IPS-15b (cell line): ENCODE data around the gene TRAPPC14.
"Not testable (repeated sequence)": the region's sequence is repeated elsewhere in the genome, so short reads cannot be mapped to it uniquely, and the experiment has no call there.

Experiments
- H3K27me3 ChIP-seq: one replicate; pipeline ENCODE4 v1.6.1; 2013; ENCODE audit warnings: low read length; ENCODE audit not compliant: control insufficient read depth, insufficient read depth
- H3K36me3 ChIP-seq: one replicate; pipeline ENCODE4 v1.6.1; 2013; ENCODE audit warnings: low read length; ENCODE audit not compliant: control insufficient read depth, insufficient read depth
- H3K4me1 ChIP-seq: one replicate; pipeline ENCODE4 v1.6.1; 2013; ENCODE audit warnings: mild to moderate bottlenecking, low read length; ENCODE audit not compliant: control insufficient read depth, insufficient read depth
- H3K4me3 ChIP-seq: one replicate; pipeline ENCODE4 v1.5.1; 2013; ENCODE audit warnings: low read depth, low read length
- H3K9ac ChIP-seq: one replicate; pipeline ENCODE4 v1.6.1; 2013; ENCODE audit warnings: low read depth, mild to moderate bottlenecking, low read length
- H3K9me3 ChIP-seq: one replicate; pipeline ENCODE4 v1.6.1; 2013; ENCODE audit warnings: mild to moderate bottlenecking, low read length; ENCODE audit not compliant: control insufficient read depth, insufficient read depth

TRAPPC14 gene, protein sequence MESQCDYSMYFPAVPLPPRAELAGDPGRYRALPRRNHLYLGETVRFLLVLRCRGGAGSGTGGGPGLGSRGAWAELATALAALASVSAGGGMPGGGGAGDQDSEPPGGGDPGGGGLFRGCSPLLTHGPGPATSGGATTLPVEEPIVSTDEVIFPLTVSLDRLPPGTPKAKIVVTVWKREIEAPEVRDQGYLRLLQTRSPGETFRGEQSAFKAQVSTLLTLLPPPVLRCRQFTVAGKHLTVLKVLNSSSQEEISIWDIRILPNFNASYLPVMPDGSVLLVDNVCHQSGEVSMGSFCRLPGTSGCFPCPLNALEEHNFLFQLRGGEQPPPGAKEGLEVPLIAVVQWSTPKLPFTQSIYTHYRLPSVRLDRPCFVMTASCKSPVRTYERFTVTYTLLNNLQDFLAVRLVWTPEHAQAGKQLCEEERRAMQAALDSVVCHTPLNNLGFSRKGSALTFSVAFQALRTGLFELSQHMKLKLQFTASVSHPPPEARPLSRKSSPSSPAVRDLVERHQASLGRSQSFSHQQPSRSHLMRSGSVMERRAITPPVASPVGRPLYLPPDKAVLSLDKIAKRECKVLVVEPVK

DNA sequence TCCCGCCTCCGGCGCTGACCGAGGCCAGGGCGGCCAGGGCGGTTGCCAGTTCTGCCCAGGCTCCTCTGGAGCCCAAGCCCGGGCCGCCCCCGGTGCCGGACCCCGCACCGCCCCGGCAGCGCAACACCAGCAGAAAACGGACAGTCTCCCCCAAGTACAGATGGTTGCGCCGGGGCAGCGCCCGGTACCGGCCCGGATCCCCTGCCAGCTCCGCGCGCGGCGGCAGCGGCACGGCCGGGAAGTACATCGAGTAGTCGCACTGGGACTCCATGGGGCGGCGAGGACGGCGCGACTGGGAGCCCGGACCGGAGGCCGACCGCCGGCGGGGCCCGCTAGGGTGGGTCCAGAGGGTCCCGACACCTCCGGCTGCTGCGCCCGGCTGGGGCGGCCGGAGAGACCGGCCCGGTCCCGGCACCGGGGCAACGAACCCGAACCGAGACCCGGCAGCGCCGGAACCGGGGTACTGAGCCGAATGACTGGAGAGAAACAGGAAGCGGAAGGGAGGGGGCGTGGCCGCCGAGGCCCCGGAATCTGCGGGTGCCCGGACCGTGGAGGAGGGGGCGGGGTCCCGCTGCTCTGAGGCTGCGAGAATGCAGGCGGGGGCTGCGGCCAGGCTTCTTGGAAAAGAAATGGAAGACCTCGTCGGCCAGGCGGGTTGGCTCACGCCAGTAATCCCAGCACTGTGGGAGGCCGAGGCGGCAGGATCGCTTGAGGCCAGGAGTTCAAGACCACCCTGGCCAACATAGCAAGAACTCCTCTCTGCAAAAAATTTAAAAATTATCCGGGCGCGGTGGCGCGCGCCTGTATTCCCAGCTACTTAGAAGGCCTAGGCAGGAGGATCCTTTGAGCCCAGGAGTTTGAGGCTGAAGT is at the start of gene TRAPPC14:
TSS of gene TRAPPC14 (minus strand) at position 495 of the 870 bp plus-strand sequence. CDS start at position 271, 224 bp downstream.
- Histone ChIP-seq H3K36me3 (peaks cover 35% of the 10 kb centered on the region), H3K9ac (peak within 1 kb of the TSS; percentile 56), H3K4me1 (peaks cover 2% of the 10 kb centered on the region), H3K27me3 (no peaks in the 10 kb centered on the region), H3K9me3 (no peaks in the 10 kb centered on the region), H3K4me3 (peak within 1 kb of the TSS; percentile 42)

- H3K4me1 ChIP-seq, result no peaks in the 10 kb centered on the region
- no peaks in the 10 kb centered on the region for H3K36me3 ChIP-seq
Measured at GRCh38 chr7:100204454-100204853, 45.9 kb upstream of the TRAPPC14 start.

GRCh38 chr7:100200693-100201092 is 42.2 kb upstream of the TRAPPC14 start:
- Histone ChIP-seq H3K36me3 (no peaks in the 10 kb centered on the region), H3K4me1 (no peaks in the 10 kb centered on the region), H3K27me3 (no peaks in the 10 kb centered on the region), H3K4me3 (no peak overlapping the region), H3K9ac (no peak overlapping the region), H3K9me3 (no peaks in the 10 kb centered on the region)

More at GRCh38 chr7:100204454-100204853, 45.9 kb upstream of the TRAPPC14 start:
- H3K4me3 ChIP-seq, result no peak overlapping the region
- no peaks in the 10 kb centered on the region for H3K9me3 ChIP-seq
- H3K27me3 ChIP-seq, result no peaks in the 10 kb centered on the region
- H3K9ac ChIP-seq, result no peak overlapping the region

- H3K36me3 ChIP-seq, result no peaks in the 10 kb centered on the region
- H3K4me1 ChIP-seq, result no peaks in the 10 kb centered on the region
Measured at GRCh38 chr7:100198266-100198665, 39.7 kb upstream of the TRAPPC14 start.

GRCh38 chr7:100195901-100196322 is 37.4 kb upstream of the TRAPPC14 start:
- H3K4me3 ChIP-seq, H3K9ac ChIP-seq, H3K4me1 ChIP-seq, H3K9me3 ChIP-seq, H3K36me3 ChIP-seq, H3K27me3 ChIP-seq: not testable (repeated sequence)

More at GRCh38 chr7:100198266-100198665, 39.7 kb upstream of the TRAPPC14 start:
- Histone ChIP-seq H3K9me3 (no peaks in the 10 kb centered on the region), H3K27me3 (no peaks in the 10 kb centered on the region), H3K9ac (no peak overlapping the region), H3K4me3 (no peak overlapping the region)

DNA sequence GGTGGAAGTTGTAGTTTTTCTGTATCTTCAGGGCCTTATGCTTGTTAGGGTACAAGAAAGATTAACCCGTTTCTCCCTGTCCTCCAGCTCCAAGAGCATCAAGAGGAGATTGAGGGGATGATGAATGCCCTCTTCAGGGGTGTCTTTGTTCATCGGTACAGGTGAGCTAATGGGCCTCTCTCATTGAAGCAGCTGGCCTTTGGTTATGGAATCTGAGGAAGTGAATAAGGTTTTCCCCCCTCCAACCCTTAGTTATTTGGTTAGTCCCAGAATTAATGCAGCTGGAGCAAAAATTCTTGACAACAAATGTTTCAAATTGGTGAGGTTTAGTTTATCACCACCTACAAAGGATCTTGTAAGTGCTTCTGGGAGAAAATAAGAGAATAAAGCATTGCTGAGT is 36.7 kb upstream of the TRAPPC14 start:
- Histone ChIP-seq H3K4me3 (no peak overlapping the region), H3K4me1 (no peaks in the 10 kb centered on the region), H3K36me3 (no peaks in the 10 kb centered on the region), H3K27me3 (no peaks in the 10 kb centered on the region), H3K9me3 (no peaks in the 10 kb centered on the region), H3K9ac (no peak overlapping the region)

DNA sequence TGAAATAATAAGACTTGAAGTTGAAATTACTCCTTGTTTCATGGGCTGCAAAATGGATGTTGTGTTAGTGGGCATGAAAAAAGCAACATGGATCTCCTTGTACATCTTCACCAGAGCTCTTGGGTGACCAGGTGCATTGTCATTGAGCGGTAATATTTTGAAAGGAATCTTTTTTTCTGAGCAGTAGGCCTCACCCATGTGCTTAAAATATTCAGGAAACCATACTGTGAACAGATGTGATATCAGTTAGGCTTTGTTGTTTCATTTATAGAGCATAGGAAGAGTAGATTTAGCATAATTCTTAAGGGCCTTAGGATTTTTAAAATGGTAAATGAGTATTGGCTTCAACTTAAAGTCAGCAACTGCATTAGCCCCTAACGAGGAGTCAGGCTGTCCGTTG is 34.4 kb upstream of the TRAPPC14 start:
- no peak overlapping the region for H3K4me3 ChIP-seq
- no peak overlapping the region for H3K9ac ChIP-seq
- no peaks in the 10 kb centered on the region for H3K4me1 ChIP-seq
- H3K27me3 ChIP-seq, result no peaks in the 10 kb centered on the region
- H3K9me3 ChIP-seq, result no peaks in the 10 kb centered on the region
- no peaks in the 10 kb centered on the region for H3K36me3 ChIP-seq

- H3K36me3 ChIP-seq, H3K4me3 ChIP-seq, H3K9ac ChIP-seq, H3K27me3 ChIP-seq, H3K9me3 ChIP-seq, H3K4me1 ChIP-seq: not testable (repeated sequence)
Measured at GRCh38 chr7:100192281-100192862, 33.8 kb upstream of the TRAPPC14 start.

- no peaks in the 10 kb centered on the region for H3K9me3 ChIP-seq
- H3K4me3 ChIP-seq, result no peak overlapping the region
- no peaks in the 10 kb centered on the region for H3K4me1 ChIP-seq
- H3K9ac ChIP-seq, result no peak overlapping the region
- H3K27me3 ChIP-seq, result no peaks in the 10 kb centered on the region
- no peaks in the 10 kb centered on the region for H3K36me3 ChIP-seq
Measured at GRCh38 chr7:100191775-100192174, 33.3 kb upstream of the TRAPPC14 start.

- H3K9me3 ChIP-seq, result no peaks in the 10 kb centered on the region
- no peaks in the 10 kb centered on the region for H3K36me3 ChIP-seq
- H3K4me3 ChIP-seq, result no peak overlapping the region
- H3K9ac ChIP-seq, result no peak overlapping the region
- H3K4me1 ChIP-seq, result no peaks in the 10 kb centered on the region
- no peaks in the 10 kb centered on the region for H3K27me3 ChIP-seq
Measured at GRCh38 chr7:100190048-100190711, 31.7 kb upstream of the TRAPPC14 start.

DNA sequence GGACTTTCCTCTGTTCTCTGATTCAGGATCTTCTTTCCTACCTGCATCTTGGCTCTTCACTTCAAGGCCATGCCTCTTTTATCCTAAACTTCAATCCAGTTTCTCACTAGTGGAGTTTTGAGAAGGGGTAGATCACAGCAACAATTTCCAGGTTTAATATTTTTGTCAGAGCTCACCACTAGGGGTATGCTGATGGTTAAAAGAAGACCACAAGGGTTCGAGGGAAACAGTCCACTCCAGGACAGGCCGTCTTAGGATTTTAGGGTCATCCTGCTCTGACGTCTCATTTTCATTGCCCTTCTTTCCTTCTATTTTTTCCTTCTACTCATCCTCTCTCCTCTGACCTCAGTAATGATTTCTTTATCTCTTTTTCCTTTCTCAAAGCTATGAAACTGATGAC is 30.5 kb upstream of the TRAPPC14 start:
- no peak overlapping the region for H3K4me3 ChIP-seq
- H3K36me3 ChIP-seq, result no peaks in the 10 kb centered on the region
- H3K9ac ChIP-seq, result no peak overlapping the region
- no peaks in the 10 kb centered on the region for H3K4me1 ChIP-seq
- H3K9me3 ChIP-seq, result no peaks in the 10 kb centered on the region
- H3K27me3 ChIP-seq, result no peaks in the 10 kb centered on the region
